HCEC 1CT (cell line): ENCODE data around the gene RNF224.

Experiments used
- DNase-seq: peaks from one replicate; pipeline ENCODE4 v3.0.0-alpha.2; 2017

The RNF224 gene

GRCh38 chr9:137275588-137276472, 48.5 kb downstream of the RNF224 start:
- no peak for DNase-seq

- peak; percentile 67 for DNase-seq
Observed at GRCh38 chr9:137276473-137277328, 49.4 kb downstream of the RNF224 start.

DNA sequence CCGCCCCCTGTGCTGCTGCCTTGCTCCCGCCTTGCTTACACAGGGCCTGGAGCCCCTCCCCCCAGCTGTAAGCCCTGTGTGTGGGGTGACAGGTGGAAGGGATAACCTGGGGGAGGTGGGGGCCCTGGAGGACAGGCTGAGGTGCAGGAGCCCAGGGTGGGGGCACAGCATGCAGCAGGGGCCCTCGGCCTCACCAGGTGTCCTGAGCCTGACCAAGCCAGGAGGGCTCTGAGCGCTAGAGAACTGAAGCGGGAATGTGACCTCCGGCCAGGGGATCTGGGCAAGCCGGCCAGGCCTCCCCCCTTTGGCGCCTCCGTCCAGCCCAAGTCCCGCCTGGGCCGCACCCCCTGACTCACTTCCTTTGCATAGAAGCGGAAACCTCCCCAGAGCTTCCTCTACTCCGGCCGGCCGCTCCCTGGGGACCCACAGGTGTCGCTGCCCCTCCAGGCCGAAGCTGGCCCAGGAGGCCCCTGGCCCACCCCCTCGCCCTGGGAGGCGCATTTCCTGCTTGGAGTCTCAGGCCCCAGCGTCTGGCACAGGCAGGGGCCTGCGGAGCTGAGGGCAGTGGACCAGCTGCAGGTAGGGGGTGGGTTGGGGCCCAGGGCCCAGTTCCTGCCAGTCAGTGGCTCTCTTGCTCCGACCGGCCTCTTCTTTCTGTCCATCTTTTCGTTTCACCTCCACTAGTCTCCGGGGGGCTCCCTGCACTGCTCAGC, 50.2 kb downstream of the RNF224 start, which contains the start of gene TOR4A:
Gene TOR4A (plus strand): TSS at position 398 of the 713 bp plus-strand sequence. CDS start 964 bp downstream, outside the sequence.
- DNase-seq: peak; percentile 92

GRCh38 chr9:137278061-137278701, 50.9 kb downstream of the RNF224 start:
- DNase-seq: no peak
